ENCODE measurements around the gene WBP1.

- TF ChIP-seq CTCF (IDR thresholded peaks at IDR 0.05) (no peak), EZH2phosphoT487 (IDR thresholded peaks at IDR 0.05) (no peak), EZH2 (IDR thresholded peaks at IDR 0.05) (no peak)
These were observed 41.5 kb upstream of the WBP1 start for GRCh38 chr2:74416778-74417177.
